Activated gamma-delta T cell treated with anti-CD3 and anti-CD28 coated beads, Interleukin-2, amount 50 U/mL, for 16 hours (primary cell): ENCODE results near the gene LIN7B.

Experiments
- DNase-seq: peaks from one replicate; pipeline ENCODE4 v3.0.0-alpha.2; 2020; ENCODE audit warnings: low read depth

The LIN7B gene

GRCh38 chr19:49094505-49095482 is 19.4 kb upstream of the LIN7B start:
- no peak for DNase-seq

GRCh38 chr19:49097453-49098288 is 16.5 kb upstream of the LIN7B start:
- DNase-seq: peak; percentile 65

- no peak for DNase-seq
Measured at GRCh38 chr19:49098795-49099194, 15.4 kb upstream of the LIN7B start.

- no peak for DNase-seq
Measured at GRCh38 chr19:49101160-49101559, 13.0 kb upstream of the LIN7B start.

- DNase-seq: no peak
Measured at GRCh38 chr19:49102303-49102702, 11.9 kb upstream of the LIN7B start.

GRCh38 chr19:49103331-49104085 is 10.7 kb upstream of the LIN7B start:
- DNase-seq: no peak

- no peak for DNase-seq
Measured at GRCh38 chr19:49104229-49104864, 9.8 kb upstream of the LIN7B start.

- peak; percentile 53 for DNase-seq
Measured at GRCh38 chr19:49106648-49107135, 7.5 kb upstream of the LIN7B start.

GRCh38 chr19:49107625-49108459 is 6.3 kb upstream of the LIN7B start:
- DNase-seq: no peak

- no peak for DNase-seq
Measured at GRCh38 chr19:49109051-49109450, 5.1 kb upstream of the LIN7B start.

GRCh38 chr19:49109569-49110233 is 4.5 kb upstream of the LIN7B start:
- no peak for DNase-seq

GRCh38 chr19:49110567-49110966 is 3.6 kb upstream of the LIN7B start:
- no peak for DNase-seq

GRCh38 chr19:49111218-49111998 is 2.8 kb upstream of the LIN7B start:
- no peak for DNase-seq

GRCh38 chr19:49114630-49115363 is 627 bp downstream of the LIN7B start:
- DNase-seq: no peak

- DNase-seq: no peak
Measured at GRCh38 chr19:49116544-49116943, 2.4 kb downstream of the LIN7B start.

- no peak for DNase-seq
Measured at GRCh38 chr19:49117677-49118564, 3.8 kb downstream of the LIN7B start.
